DND-41 (cell line): Measurements from ENCODE around the gene FASN.

ENCODE experiments used
- EZH2 ChIP-seq: IDR thresholded peaks from 3 replicates; pipeline ENCODE4 v1.6.1; 2012; ENCODE audit warnings: borderline replicate concordance, low read depth, mild to moderate bottlenecking, moderate library complexity, low read length, inconsistent platforms; ENCODE audit not compliant: severe bottlenecking
- TF ChIP-seq, protein P1 (sequence below): IDR thresholded peaks from 2 replicates; pipeline ENCODE4 v1.5.1; 2012; ENCODE audit warnings: borderline replicate concordance, low read length, moderate library complexity, mild to moderate bottlenecking; ENCODE audit not compliant: poor library complexity, severe bottlenecking; ENCODE audit errors: extremely low read depth

- no peak for TF ChIP-seq EZH2
- TF ChIP-seq, protein P1, sequence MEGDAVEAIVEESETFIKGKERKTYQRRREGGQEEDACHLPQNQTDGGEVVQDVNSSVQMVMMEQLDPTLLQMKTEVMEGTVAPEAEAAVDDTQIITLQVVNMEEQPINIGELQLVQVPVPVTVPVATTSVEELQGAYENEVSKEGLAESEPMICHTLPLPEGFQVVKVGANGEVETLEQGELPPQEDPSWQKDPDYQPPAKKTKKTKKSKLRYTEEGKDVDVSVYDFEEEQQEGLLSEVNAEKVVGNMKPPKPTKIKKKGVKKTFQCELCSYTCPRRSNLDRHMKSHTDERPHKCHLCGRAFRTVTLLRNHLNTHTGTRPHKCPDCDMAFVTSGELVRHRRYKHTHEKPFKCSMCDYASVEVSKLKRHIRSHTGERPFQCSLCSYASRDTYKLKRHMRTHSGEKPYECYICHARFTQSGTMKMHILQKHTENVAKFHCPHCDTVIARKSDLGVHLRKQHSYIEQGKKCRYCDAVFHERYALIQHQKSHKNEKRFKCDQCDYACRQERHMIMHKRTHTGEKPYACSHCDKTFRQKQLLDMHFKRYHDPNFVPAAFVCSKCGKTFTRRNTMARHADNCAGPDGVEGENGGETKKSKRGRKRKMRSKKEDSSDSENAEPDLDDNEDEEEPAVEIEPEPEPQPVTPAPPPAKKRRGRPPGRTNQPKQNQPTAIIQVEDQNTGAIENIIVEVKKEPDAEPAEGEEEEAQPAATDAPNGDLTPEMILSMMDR = no peak
Observed at GRCh38 chr17:82037889-82038195, 60.2 kb downstream of the FASN start.
